ENCODE data around the gene LYPD1.

The LYPD1 gene

GRCh38 chr2:132632000-132632649, 37.9 kb downstream of the LYPD1 start:
- DNase-seq (ENCODE audit: low read depth in 2 of 2), result no peak

DNA sequence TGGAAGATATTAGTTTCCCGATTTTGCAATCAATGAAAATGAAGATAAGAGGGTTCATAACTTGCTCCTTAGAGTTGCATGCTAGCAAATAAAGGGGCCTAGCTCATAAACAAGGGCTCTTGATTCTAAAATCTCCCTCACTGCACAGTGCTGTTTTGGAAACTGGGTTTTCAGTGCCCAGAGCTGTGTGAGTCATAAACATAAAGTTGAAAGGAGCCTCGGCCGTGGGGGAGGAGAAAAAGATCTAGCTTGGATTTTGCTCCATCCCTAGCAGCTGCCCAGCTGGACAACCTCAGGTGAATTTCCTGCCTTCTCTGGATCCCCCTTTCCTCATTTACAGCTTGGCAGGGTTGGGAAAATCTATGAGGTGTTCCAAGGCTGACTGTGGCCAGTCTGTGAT, 42.5 kb downstream of the LYPD1 start:
- DNase-seq (ENCODE audit: low read depth in 2 of 2), result no peak

DNA sequence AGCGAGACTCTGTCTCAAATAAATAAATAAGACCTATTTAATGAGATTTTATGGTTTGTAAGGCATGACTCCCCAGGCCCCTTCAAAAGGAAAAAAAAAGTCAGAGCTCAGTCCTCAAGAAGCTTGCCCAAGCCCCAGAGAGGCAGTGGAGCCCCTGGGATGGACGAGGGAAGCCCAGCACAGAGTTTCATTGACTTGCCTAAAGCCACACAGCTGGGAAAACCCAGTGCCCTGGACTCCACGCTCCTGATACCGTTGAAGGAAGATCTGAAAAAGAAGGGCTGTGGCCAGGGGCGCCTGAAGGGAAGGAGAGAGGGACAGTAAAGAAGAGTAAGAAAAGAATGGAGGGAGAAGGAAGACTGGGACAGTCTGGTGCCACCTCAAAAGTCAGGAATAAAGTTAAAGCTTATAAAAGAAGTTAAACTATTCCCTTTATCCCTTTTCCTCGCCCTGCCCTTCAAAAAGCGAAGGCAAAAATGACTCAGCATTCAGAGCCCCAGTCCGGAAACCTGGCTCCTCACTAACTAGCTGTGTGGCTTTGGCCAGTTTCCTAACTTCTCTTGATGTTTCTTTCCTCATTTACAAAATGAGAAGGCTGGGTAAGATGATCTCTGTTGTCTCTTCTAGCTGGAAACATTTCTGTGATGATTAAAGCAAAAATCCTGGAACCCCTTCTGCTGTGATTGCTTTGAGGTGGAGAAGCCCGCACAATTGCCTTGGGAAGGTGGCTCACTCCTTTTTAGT, 46.7 kb downstream of the LYPD1 start:
- peak; percentile 38 to 43 for DNase-seq (ENCODE audit: low read depth in 2 of 2)

DNA sequence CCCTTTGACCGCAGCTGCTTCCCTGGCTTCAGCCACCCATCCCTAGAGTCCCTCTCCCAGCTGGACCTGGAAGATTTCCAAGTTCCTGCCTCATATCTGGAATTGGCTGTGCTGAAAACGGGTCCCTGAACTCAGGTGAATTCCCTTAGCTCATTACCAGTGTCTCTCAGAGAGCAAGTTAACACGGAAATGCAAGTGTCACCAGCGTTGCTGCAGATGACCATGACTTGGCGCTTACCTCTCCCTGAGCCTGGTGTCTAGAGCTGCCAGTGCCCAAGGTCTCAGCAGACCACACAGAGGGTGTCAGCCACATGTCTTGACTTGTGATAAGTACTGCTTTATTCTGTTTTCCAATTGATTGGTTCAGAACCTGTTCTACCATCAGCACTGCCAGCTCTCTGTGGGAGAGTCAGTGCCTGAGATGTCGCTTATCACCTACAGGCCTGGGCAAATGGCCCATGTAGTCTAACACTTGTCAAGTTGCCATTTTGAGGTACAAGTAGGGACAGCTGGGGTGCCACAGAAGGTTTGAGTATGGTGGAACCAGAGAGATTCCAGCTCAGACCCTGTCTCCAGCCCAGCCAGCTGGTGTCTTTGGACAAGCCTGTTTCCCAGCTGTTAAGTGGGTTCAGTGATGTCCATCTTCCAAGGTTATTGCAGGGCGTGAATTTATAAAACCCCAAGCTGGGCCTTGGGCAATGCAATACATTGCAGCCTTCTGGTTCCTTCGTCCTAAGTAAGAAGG, 48.7 kb downstream of the LYPD1 start:
- DNase-seq (ENCODE audit: low read depth in 2 of 2), result no peak

GRCh38 chr2:132620115-132620514, 49.9 kb downstream of the LYPD1 start:
- no peak for DNase-seq (ENCODE audit: low read depth in 2 of 2)

DNA sequence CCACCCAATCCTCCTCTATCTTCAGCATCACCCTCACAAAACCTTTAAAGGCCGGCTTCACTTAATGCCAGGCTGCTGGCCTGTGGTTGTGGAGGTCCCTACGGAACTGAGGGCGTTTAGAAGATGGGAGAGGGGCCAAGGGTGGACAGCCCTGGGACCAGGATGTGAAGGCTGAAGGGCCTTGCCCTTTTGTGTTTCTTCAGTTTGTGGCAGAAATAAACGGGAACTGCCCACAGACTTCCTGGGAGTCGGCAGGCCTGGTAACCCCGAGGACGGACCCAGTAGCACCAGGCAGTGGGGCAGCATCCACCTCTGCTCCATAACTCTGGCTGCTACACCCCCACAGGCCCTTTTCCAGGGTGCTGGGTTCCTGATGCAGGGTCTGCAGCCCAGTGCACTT, 51.3 kb downstream of the LYPD1 start:
- DNase-seq (ENCODE audit: low read depth in 2 of 2), result no peak

DNA sequence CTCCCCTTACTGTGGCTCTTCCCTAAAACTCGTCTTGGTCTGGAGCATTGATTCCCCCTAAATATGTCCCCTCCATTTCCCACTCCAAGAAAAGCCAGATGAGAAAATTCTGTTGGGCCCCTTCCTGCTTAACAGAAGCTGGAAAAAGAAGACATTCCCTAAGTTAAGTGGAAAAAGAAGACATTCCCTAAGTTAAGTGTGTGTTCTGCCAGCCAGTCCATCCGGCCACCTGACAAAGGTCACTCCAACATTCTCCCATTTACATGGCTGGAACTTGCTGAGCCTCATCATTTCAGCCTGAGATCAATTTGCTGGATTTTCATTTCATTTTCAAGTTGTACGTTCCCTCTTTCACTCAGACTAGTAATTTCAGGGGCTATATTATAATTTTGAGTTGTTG, 52.0 kb downstream of the LYPD1 start:
- DNase-seq (ENCODE audit: low read depth in 2 of 2), result no peak

DNA sequence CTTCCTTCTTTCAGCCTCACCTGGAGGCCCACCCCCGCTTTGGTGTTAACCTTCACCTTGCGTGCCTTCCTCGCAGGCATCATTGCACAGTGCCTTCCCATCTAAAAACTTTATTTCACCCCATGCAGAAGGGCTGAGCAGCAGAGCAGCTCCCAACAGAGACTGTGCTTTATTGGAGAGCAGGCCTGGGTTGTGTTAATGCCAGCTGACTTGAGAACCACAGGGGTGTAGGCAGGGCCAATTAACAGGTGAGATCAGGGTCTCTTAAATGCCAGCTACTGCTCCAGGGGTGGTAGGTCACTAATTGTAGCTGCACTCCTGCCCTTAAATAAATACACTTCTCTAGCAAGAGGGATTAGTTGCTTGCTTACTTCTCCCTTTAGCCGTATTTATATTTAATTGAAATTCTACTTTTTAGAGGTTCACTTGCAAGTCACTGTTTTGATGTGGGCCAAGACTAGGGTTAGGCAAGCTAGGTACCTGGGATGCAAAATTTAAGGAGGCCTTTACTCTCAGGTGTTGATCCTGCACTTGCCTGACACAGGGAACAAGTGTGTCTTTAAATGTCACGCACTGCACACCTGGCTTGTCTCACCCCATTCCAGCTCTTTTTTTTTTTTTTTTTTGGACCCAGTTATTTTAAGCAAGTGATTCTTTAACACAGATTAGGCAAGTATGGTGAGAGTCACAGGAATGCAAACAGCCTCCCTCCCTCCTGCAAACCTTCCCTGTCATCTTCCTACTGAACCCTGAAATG, 54.5 kb downstream of the LYPD1 start:
- no peak for DNase-seq (ENCODE audit: low read depth in 2 of 2)

DNA sequence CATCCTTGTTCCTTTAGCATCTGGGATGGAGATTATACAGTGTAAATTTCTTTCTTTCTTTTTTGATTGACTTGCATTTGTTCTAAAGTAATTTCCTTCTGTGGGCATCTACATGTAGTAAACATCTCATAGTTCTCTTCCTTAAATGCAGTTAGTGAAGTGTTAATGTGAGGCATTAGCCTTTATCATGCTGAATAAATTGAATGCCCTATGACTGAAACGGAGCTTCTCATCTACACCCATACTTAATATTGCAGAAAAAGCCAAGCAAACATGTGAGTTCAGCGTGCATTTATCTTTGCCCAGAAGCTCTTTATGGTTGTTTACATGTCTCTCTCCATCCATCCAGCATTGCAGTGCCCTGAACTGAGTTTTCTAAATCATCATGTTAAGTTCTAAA, 58.3 kb downstream of the LYPD1 start:
- DNase-seq (ENCODE audit: low read depth in 2 of 2), result no peak

GRCh38 chr2:132609101-132609890, 60.7 kb downstream of the LYPD1 start:
- DNase-seq (ENCODE audit: low read depth in 2 of 2), result no peak

DNA sequence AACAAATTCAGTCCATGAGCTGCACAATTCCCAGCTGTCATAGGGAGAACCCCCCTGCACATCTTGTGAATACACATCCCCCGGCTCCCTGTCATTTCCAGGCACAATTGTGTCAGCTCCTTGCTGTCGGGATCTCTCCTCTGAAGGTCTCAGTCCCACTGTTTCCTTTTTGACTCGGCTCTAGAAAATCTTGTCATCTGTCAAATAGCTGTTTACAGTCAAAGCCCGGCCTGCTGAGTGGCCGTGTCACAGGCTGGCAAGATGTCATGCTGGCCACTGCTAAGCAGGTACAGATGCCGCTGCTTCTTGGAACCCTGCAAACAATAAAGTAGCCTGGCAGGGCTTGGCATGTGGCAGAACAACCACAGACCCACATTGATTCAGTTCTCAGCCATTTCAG, 61.7 kb downstream of the LYPD1 start:
- DNase-seq (ENCODE audit: low read depth in 2 of 2), result no peak

DNA sequence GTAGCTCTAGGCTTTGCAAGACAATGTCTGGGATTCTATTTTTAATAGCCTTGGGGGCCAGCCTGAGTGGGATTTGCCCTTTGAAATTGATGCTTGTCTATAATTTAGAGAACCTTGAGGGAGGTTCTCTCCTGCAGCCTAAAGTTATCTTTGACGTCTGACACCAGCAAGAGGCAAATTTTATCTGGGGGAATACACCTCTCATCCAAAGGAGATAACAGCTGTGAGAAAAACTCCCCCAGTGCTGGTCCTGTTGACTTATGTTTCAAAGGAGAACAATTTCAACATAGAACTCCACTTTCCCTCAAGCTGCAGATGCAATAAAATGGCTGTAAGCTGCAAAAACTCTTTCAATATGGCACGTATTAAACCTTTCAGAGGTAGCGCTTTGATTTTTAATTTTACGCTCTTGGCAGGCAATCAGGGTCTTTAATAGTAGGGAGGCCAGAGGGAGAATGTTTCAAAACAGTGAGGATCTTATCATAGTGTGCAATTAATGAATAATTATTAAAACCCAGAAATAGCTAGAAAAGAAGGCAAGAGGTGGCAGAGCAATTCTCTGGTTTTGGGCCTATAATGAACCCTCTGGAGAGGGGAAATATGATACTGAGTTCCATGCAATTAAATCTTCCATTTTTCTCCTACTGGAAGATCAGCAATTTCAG, 62.4 kb downstream of the LYPD1 start:
- no peak for DNase-seq (ENCODE audit: low read depth in 2 of 2)

DNA sequence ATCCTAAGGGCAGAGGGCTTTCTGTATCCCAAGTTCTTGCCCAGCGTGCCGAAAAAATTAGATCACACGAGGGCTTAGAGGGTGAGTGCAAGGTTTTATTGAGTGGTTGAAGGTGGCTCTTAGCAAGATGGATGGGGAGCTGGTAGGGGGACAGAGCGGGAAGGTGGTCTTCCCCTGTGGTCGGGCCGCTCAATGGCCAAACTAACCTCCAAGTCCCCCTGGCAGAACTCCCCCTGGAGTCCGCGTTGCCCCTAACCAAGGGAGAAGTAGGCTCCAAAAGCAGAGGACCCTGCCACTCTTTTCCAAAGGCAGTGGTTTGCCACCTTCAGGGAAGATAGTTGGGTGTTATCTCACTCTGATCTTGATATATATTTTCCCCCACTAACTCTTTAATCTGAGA, 63.4 kb downstream of the LYPD1 start:
- no peak for DNase-seq (ENCODE audit: low read depth in 2 of 2)

- no peak for DNase-seq (ENCODE audit: low read depth in 2 of 2)
Measured at GRCh38 chr2:132605236-132606180, 64.5 kb downstream of the LYPD1 start.

DNA sequence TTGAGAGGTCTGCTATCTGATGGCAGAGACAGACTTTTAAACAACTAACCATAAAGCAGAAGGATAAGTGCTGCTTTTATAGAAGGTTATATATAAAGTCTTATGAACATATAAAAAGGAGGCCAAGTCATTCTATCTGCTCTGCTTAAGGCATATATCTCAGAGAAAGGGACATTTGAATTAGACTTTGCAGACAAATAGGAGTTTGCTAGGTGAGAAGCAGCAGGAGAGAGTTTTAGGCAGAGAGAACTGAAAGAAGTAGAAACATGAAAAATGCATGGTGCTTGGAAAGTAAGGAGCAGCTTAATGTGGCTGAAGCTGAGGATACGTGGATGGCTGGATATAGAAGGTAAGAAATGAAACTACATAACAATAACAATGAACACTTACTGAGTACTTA, 65.4 kb downstream of the LYPD1 start:
- DNase-seq (ENCODE audit: low read depth in 2 of 2), result no peak

GRCh38 chr2:132599556-132599955, 70.4 kb downstream of the LYPD1 start:
- no peak for DNase-seq (ENCODE audit: low read depth in 2 of 2)

DNA sequence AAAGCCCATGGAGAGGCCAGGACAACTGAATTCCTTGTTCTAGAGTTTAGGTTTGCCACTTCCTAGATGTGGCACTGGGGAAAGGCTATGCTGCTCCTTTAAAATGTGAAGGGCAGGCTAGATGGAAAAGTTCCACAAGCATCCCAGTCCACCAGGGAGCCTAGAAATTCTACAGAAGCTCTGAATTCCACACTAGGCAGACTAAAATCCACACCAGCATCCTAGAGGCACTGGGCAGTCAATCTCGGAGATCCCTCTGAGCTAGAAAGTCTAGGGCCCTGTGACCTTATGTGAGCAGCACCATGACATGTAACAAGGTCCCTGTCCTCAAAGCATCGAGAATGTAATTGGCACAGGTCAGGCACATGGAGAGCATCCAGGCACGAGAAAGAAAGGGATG, 71.5 kb downstream of the LYPD1 start:
- no peak for DNase-seq (ENCODE audit: low read depth in 2 of 2)

GRCh38 chr2:132597831-132598230, 72.2 kb downstream of the LYPD1 start:
- no peak for DNase-seq (ENCODE audit: low read depth in 2 of 2)

DNA sequence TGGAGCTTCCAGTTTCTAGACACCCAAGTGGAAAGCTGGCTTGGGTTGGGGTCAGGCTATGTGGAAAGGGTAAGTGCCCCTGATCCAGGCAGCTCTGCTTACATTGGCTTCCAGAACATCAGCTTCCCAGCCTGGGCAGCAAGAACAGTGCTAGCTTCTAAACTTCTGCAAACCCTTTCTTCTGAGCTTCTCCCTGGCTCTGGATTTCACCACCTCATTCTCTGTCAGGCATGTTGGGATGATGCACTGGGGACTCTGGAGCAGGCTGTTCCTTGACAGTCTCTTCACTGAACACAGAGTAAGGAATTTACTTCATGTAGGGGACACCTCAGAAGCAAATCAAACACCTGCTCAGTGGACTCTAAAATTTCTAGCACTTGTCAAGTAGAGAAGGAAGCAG, 72.8 kb downstream of the LYPD1 start:
- no peak for DNase-seq (ENCODE audit: low read depth in 2 of 2)

- DNase-seq (ENCODE audit: low read depth in 2 of 2), result no peak
Measured at GRCh38 chr2:132595693-132596092, 74.3 kb downstream of the LYPD1 start.
